Measurements from ENCODE around the gene UTP11.
A peak's percentile ranks its signal among the peaks of the same experiment; 100 is the strongest.

UTP11 gene

GRCh38 chr1:38046333-38046883, 33.9 kb downstream of the UTP11 start, which contains the start of gene POU3F1:
Gene POU3F1 (minus strand): TSS chr1:38046793. CDS start chr1:38046743, 50 bp downstream.
- DNase-seq (ENCODE audit: low spot score) = no peak

- peak; percentile 41 for DNase-seq (ENCODE audit: low spot score)
These were observed 34.5 kb downstream of the UTP11 start for GRCh38 chr1:38046884-38047602.

DNA sequence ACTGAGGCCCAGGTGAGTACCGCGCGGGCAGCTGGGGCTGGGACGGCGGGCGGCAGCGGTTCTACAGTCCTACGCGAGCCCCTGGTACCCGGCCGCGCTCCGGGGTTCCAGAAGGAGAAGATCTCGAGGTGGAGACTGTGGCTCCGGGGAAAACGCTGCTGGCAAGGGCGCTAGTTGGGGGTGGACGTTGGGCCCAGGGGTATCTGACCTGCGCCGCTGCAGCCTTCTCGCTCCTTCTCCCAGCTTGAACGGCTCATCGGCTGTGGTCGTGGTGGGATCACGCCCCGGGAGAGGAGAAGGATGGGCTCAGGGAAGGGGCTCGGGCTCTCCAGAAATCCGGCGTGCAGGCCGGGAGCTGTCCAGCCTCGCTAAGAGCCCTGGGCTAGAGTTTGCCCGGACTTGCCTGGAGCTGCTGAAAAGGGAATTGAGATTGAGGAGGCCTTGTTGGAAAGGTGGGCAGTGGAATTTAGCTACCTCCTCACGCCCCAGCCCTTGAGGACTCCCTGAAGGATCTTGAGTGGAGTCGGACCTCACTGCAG, 35.1 kb downstream of the UTP11 start:
- no peak for DNase-seq (ENCODE audit: low spot score)

- DNase-seq (ENCODE audit: low spot score) = no peak
These were observed 38.0 kb downstream of the UTP11 start for GRCh38 chr1:38050397-38051078.

GRCh38 chr1:38051079-38051543, 38.6 kb downstream of the UTP11 start:
- no peak for DNase-seq (ENCODE audit: low spot score)

DNA sequence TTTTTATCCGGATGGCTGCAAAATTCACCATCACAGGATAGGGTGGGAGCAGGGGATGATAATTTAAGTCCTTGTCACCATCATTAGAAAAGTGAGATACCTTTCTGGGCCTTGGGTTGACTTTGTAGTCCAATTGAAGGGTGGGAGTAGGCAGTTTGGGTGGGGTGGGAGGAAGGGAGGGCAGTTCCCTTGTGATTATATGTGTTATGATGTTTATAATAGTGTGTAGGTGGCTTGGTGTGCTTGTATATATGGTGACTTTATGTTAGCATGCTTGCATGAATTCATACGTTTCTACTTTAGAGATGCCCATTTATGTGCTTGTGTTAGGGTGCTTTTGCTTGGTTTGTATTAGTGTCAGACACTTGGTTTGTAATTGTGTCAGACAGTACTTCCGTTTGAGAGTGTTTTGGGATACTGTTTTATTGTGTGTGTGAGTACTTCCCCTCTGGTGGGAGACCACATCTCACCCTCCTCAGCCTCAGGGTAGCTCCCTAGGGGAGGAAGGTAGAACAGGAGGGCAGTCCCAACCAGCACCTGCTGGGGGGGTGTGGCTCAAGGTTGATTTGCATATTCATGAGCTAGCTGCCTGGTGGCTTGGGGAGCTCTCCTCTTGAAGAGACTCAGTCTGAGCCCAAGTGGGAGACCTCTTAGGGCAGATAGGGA, 40.3 kb downstream of the UTP11 start:
- no peak for DNase-seq (ENCODE audit: low spot score)

DNA sequence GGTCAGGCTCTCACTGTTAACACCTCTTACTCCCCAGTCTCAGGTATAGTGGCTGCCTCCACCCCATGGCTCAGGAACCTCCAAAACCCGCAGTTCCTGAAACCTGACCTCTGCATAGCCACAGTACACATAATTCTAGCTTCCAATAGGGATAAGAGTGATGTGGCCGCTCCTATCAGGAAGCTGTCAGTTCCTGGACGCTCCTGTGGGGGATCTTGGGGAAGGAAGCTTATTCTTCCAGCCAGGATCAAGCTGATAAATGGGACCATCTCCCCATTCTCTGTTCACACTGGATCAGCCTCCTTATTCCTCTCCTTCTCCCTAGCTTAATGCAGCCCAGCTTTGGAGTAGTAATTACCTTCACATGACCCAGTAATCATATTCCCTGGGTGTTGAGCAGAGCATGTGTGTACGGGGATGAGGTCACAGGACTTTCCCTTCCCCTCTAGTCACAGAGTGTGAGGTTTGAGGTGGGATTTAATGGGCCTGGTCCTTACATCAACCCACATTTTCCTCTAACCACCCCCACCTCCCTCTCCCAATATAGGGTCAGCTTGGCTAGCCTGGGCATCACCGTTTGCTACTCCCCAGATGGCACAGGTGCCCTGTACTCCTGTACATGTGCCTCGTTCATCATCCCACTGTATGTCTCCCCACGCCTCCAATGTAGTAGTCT, 41.0 kb downstream of the UTP11 start:
- DNase-seq (ENCODE audit: low spot score) = no peak

- no peak for DNase-seq (ENCODE audit: low spot score)
These were observed 42.9 kb downstream of the UTP11 start for GRCh38 chr1:38055398-38055797.

DNA sequence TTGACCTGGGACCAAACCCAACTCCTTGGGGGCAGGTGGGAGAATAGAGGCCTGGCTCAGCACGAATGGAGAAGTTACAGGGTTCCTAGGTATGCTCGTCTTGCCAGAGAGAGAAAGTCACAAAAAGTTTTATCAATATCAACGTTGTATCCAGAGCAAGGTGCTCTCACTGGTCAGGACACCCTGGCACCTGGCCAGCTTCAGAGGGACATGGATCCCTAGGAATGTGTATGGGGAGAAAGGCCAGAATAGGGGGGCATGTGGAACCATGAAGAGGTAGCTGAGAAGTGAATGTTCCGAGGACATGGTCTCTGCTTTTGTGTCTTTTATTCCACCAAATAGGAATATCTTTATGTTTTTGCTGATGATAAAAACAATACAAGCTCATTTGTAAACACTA, 43.4 kb downstream of the UTP11 start:
- no peak for DNase-seq (ENCODE audit: low spot score)

DNA sequence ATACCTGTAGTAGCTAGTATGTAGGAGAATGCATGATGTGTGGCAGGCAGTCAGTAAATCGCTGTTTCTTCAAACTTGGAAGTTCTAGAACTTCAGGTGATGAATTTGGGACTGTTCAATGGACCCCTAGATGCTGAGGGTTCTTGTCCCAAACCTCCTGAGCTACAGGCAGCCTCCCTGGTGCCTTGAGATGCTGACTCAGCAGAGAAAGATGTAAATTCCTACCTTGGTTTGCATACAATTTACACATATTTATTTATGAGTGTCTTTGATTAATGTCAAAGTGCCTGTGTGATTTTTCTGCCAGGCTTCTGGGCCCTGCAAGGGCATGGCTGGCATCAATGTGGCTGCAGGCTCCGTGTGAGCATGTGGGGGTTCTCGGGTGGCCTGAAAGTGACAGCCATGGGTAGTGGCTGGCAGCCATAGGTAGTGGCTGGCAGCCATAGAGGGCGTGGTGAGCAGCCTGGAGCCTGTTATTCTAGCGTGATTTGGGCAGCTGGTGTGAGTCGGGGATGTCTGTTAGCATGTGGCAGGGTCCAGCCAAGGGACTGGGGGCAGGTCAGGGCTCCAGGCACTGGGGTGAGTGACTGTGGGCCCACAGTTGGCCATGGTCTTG, 47.2 kb downstream of the UTP11 start:
- DNase-seq (ENCODE audit: low spot score) = no peak

GRCh38 chr1:38060498-38060897, 48.0 kb downstream of the UTP11 start:
- DNase-seq (ENCODE audit: low spot score) = no peak

DNA sequence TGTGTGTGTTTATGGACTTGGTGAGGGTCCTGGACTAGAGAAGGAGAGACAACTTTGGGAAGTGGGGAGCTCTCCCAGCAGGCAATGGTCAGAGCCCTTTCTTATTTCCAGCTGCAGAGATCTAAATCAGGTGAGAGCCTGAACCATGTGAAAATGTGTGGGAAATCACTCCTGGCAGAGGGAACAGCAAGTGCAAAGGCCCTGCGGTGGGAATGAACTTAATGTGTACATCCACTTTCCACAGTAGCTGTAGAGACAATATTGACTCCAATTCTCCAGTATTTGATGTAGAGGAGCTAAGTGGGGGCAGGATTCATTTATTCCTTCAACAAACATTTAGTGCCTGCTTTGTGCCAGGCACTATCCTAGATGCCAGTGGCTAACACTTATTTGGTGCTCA, 48.8 kb downstream of the UTP11 start:
- DNase-seq (ENCODE audit: low spot score) = no peak

DNA sequence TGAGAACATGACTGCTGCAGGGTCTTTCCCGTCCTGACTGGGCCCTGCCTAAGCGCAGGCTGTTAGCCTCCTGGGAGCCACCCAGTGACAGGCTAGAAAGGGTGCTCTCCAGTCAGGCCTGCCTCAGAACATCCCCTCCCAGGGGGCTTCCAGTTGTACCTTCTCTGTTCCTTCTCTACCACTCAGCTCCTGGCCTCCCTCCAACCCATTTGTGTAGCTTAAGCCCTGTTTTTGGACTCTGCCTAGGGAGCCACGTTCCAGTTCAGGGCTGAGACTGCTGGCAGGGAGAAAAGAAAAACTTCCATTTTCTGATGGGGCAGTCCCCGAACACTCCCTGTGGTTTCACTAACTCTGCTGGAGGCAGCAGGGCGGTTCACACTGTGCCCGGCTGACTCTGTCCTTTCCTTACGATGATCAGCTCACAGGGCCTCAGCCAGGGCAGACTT, 49.4 kb downstream of the UTP11 start:
- DNase-seq (ENCODE audit: low spot score) = no peak

DNA sequence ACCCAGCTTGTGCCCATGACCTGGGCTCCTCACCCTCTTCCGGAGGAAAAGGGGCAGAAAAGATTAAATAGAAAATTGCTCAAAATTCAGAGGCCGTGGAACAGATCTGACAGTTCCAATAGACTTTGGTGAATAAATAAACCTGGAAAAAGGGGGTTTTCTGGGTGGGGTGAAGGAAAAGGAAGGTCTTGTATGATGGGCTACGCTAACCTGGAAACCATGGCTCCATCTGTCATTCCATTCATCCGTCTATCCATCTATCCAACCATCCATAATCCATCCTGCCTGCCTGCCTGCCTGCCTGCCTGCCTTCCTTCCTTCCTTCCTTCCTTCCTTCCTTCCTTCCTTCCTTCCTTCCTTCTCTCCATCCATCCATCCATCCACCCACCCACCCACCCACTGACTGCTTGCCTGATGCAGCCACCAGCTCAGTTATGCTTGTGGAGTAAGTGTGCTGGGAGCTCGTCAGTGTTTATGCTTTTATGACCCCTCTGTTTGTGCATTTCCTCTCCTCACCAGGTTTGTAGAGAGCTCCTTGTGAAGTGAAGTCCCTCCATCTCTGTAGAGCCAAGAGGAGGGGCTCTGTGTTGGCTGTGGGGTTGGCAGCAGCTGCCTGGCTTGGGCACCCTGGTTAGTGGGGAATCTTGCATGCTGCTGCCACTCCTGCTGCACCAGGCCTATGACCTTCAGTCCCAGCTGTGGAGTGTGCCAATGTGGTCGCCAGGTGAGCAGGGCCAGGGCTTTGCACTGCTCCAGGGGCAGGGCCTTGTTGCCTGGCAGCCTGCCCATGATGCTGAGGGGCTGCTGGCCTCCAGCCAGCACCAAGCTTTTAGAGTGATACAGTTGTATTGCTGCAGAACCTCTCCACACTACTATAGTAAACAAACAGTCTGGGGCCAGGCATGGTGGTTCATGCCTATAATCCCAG, 50.1 kb downstream of the UTP11 start:
- no peak for DNase-seq (ENCODE audit: low spot score)

GRCh38 chr1:38063616-38064015, 51.1 kb downstream of the UTP11 start:
- DNase-seq (ENCODE audit: low spot score) = no peak

GRCh38 chr1:38064197-38064903, 51.8 kb downstream of the UTP11 start:
- no peak for DNase-seq (ENCODE audit: low spot score)

- no peak for DNase-seq (ENCODE audit: low spot score)
These were observed 55.9 kb downstream of the UTP11 start for GRCh38 chr1:38068220-38068979.

DNA sequence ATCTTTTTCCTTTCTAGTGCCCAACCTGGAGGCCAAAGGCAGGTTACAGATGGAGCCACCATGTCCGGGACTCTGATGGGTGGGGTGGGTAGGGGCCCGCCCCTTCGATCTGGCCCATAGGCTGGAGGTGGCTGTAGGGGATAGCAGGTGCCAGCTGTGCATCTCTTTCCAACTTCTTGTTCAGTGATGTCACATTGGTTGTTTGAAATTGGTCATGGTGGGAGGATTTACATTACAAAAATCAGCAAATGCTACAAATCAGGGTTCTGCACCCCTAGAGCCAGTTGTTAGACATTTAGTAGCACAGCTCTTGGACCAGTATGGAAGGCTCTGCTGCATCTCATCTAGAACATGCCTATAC, 56.4 kb downstream of the UTP11 start:
- no peak for DNase-seq (ENCODE audit: low spot score)
